GM12873 (cell line): ENCODE measurements around the gene BRSK2.

Experiments used
- TF ChIP-seq, protein P1 (sequence below): IDR thresholded peaks from 2 replicates; pipeline ENCODE4 v1.5.1; 2012; ENCODE audit warnings: low read depth, mild to moderate bottlenecking, moderate library complexity, low read length, control low read depth; ENCODE audit not compliant: insufficient read depth; ENCODE audit errors: missing control alignments

Gene BRSK2

DNA sequence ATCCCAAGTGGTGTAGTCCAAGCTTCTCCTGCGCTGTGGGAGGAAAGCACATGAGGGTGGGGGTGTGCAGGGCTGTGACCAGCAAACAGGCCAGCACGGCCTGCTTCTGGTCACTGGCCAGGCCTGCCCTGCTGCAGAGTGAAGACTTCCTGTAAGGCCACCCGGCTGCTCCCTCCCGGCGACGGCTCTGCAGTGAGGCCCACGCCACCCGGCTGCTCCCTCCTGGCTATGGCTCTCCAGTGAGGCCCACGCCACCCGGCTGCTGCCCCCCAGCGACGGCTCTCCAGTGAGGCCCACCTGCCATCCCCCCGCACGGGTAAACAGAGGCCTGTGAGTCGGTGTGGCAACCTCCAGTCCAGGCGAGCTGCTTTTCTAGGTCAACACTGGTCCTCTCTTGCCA lies 31.4 kb upstream of the BRSK2 start:
- TF ChIP-seq, protein P1, sequence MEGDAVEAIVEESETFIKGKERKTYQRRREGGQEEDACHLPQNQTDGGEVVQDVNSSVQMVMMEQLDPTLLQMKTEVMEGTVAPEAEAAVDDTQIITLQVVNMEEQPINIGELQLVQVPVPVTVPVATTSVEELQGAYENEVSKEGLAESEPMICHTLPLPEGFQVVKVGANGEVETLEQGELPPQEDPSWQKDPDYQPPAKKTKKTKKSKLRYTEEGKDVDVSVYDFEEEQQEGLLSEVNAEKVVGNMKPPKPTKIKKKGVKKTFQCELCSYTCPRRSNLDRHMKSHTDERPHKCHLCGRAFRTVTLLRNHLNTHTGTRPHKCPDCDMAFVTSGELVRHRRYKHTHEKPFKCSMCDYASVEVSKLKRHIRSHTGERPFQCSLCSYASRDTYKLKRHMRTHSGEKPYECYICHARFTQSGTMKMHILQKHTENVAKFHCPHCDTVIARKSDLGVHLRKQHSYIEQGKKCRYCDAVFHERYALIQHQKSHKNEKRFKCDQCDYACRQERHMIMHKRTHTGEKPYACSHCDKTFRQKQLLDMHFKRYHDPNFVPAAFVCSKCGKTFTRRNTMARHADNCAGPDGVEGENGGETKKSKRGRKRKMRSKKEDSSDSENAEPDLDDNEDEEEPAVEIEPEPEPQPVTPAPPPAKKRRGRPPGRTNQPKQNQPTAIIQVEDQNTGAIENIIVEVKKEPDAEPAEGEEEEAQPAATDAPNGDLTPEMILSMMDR: no peak

DNA sequence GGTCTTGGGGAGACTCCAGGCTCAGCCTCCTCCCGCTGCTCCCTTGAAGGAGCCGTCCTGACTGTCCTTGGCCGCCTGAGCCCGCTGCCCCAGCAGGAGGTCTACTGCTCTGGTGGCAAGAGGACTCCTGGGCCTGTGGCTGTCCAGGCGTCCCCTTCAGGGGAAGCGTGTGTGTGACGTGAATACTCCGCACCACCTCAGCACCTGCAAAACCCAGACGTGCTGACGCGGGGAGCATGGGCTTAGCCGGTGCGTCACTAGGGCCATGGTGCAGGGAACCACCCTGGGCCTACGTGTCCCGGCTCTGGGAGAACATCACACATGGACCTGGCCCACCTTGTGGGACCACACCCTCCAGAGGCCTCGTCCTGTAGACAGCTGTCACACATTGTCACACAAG lies 30.2 kb upstream of the BRSK2 start:
- TF ChIP-seq, protein P1: no peak

DNA sequence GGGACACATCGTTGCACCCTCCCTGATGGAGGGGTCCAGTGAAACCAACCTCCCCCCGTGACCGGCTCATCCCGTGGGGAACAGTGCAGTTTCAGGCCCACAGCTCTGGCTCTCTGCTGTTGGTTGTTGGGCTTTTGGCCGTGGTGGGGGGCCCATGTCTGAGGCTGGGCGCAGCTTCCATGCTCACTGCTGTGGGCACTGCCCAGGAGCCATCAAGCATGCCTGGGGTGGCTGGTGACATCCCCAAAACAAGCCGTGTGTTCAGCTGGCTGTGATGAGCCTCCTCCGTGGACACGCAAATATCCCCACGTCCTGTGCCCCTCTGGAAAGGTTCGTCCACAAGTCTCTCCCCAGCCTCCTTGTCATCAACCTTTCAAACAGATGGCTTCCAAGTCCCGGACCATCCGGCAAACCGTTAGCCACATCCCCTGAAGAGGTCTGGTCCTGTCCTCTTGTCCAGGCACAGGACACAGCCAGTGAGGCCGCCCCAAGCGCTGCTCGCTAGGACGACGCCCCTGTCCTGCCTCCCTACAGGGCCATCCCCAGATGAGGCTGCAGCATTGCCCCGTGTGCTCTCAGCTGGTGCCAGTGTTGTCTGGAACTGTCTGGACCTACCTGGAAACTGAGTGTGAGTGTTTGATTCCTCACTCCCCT lies 29.4 kb upstream of the BRSK2 start:
- TF ChIP-seq, protein P1: no peak

DNA sequence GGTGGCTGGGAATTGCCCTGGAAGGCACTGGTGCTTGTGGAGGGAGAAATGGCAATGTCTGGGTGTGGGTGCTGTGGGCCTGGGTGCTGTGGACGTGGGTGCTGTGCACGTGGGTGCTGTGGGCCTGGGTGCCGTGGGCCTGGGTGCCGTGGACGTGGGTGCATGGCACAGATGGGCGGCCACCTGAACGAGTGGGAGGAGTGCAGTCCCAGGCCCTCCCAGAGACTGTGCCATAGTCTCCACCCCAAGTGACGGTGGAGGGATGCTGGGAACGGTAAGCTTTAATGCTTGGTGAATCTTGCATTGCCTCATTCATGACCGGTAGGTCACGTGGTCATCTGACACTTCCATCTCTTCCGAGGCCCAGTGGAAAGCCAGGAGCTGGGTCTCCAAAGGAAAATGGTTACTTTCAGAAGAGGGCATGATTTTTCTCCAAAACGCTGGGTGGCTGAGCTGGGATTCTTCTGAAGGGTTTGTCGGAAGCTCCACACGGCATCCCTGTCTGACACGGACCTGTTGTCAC lies 28.8 kb upstream of the BRSK2 start:
- TF ChIP-seq, protein P1: no peak

DNA sequence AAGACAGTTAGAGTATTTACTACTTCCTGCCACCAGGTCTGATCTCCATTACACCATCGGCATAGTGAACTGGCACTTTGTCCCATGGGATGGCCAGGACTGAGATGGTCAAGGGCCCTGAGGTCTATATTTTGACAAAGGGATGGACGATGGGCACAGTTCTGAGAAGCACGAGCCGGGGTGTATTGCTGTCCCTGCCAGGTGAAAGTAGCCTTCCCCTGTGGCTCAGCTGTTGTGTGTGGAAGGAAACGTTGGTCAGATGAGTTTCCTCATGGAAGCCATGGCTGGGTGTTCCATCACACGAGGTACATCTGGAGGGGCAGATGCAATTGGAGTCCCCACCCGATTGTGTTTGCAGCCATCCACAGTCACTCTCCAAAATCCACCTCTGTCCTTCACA lies 27.9 kb upstream of the BRSK2 start:
- TF ChIP-seq, protein P1: no peak

DNA sequence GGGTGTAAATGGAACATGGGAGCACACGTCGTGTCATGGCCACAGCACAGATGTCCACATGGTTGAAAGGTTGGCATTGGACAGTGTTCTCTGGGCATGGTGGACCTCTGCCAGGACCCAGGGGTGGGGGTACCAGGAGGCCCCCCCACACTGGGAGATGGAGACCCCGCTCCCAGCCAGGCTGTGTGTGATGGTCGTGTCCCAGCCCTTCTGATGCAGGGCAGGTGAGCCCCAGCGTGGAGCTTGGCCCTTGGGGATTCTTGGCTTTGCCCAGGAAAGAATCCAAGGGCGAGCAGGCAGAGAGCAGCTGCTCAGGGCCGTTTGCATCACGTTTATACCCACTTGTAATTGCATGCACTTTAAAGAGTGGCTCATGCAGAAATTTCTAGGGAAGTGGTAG lies 22.0 kb upstream of the BRSK2 start:
- TF ChIP-seq, protein P1: no peak

DNA sequence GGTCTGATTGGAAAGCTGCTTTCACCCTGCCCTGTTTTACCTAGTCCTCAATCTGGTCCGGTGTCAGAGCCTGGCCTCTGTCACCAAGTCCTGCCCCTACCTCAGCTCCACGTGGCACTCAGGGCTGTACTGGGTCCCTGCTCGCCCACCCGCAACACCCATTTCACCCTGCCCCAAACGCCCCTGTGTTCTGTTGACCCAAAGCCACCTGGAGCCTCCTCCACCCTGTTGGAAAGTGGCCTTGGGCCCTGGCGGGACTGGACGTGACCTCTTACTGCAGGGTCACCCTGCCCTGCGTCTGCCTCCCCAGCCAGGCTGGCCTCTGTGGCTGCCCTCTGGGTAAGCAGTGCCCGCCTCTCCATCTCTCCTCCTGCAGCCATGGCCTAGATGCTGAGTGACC lies 21.5 kb upstream of the BRSK2 start:
- TF ChIP-seq, protein P1: no peak
